ENCODE results near the gene DECR2.

DECR2 gene

DNA sequence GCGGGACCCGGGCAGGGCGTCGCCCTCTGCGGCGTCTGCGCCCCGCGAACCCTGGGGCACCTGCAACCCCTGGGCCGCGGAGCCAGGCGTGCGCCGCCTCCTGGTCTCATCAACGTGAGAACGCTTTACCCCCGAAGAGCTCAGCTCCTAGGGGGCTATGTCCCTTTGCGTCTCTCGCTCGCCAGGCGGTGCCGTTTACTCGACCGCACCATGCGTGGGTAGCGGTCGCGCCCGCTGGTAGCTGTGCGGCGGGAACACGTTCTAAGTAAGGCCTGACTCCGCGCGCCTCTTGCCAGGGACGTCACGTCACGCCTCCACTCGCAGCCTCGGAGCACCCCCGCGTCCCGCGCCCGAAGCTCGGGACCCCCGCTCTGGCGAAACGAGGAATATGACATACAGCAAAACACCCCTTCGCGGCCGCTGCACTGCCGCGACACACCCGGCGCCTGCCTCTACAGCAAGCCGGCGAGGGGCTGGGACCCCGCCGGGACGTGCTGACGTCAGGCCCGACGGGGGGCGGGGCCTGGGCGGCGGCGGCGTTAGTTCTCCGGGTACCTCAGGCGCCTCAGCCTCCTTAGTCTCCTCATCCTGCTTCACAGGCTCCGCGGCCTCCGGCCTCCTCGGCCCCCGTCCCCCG, 23.5 kb downstream of the DECR2 start, which contains the start of gene RAB11FIP3 (continued):
- TF ChIP-seq ZFP37 (tag by site-specific recombination; IDR thresholded peaks at IDR 0.05) (peak; percentile 62; the same call in 1 of the 2 replicates), ZNF660 (tag by site-specific recombination; IDR thresholded peaks at IDR 0.05) (peak; percentile 31; the same call in 1 of the 2 replicates), ZNF626 (tag by site-specific recombination; IDR thresholded peaks at IDR 0.05) (no peak), ZNF366 (tag by site-specific recombination; conservative IDR thresholded peaks at IDR 0.05) (no peak), OSR2 (tag by site-specific recombination; IDR thresholded peaks at IDR 0.05) (peak; percentile 33; the same call in 1 of the 2 replicates), ZNF341 (tag by site-specific recombination; IDR thresholded peaks at IDR 0.05; ENCODE audit: low read depth) (peak; percentile 71; the same call in 1 of the 2 replicates), SP2 (tag by site-specific recombination; IDR thresholded peaks at IDR 0.05) (peak; percentile 40), OVOL3 (tag by site-specific recombination; IDR thresholded peaks at IDR 0.05) (peak; percentile 43; the same call in 1 of the 2 replicates), ZNF629 (tag by site-specific recombination; IDR thresholded peaks at IDR 0.05) (peak; percentile 90), ZBTB17 (tag by site-specific recombination; IDR thresholded peaks at IDR 0.05) (peak; percentile 59; the same call in 1 of the 2 replicates), ZNF830 (tag by site-specific recombination; IDR thresholded peaks at IDR 0.05; ENCODE audit: low read depth) (no peak), ZNF394 (tag by site-specific recombination; IDR thresholded peaks at IDR 0.05; ENCODE audit: borderline replicate concordance) (0 out of 2 replicates have a peak, but pooled peaks have one; percentile 19), ZNF777 (tag by site-specific recombination; IDR thresholded peaks at IDR 0.05; ENCODE audit: borderline replicate concordance) (peak; percentile 81; the same call in 1 of the 2 replicates), KLF9 (tag by site-specific recombination; IDR thresholded peaks at IDR 0.05; ENCODE audit: low read depth) (peak; percentile 82), ATF2 (tag by site-specific recombination; IDR thresholded peaks at IDR 0.05; ENCODE audit: low read depth) (peak; percentile 80), KLF7 (tag by site-specific recombination; IDR thresholded peaks at IDR 0.05; ENCODE audit: borderline replicate concordance) (0 out of 2 replicates have a peak, but pooled peaks have one; percentile 44), ZNF707 (tag by site-specific recombination; IDR thresholded peaks at IDR 0.05) (no peak), ZNF76 (tag by site-specific recombination; IDR thresholded peaks at IDR 0.05; ENCODE audit: borderline replicate concordance, low read depth) (peak; percentile 38; the same call in 1 of the 2 replicates)
- TF ChIP-seq, protein P1, sequence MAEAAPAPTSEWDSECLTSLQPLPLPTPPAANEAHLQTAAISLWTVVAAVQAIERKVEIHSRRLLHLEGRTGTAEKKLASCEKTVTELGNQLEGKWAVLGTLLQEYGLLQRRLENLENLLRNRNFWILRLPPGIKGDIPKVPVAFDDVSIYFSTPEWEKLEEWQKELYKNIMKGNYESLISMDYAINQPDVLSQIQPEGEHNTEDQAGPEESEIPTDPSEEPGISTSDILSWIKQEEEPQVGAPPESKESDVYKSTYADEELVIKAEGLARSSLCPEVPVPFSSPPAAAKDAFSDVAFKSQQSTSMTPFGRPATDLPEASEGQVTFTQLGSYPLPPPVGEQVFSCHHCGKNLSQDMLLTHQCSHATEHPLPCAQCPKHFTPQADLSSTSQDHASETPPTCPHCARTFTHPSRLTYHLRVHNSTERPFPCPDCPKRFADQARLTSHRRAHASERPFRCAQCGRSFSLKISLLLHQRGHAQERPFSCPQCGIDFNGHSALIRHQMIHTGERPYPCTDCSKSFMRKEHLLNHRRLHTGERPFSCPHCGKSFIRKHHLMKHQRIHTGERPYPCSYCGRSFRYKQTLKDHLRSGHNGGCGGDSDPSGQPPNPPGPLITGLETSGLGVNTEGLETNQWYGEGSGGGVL (tag by site-specific recombination; IDR thresholded peaks at IDR 0.05): peak; percentile 27; the same call in 1 of the 2 replicates
- TF ChIP-seq, protein P2, sequence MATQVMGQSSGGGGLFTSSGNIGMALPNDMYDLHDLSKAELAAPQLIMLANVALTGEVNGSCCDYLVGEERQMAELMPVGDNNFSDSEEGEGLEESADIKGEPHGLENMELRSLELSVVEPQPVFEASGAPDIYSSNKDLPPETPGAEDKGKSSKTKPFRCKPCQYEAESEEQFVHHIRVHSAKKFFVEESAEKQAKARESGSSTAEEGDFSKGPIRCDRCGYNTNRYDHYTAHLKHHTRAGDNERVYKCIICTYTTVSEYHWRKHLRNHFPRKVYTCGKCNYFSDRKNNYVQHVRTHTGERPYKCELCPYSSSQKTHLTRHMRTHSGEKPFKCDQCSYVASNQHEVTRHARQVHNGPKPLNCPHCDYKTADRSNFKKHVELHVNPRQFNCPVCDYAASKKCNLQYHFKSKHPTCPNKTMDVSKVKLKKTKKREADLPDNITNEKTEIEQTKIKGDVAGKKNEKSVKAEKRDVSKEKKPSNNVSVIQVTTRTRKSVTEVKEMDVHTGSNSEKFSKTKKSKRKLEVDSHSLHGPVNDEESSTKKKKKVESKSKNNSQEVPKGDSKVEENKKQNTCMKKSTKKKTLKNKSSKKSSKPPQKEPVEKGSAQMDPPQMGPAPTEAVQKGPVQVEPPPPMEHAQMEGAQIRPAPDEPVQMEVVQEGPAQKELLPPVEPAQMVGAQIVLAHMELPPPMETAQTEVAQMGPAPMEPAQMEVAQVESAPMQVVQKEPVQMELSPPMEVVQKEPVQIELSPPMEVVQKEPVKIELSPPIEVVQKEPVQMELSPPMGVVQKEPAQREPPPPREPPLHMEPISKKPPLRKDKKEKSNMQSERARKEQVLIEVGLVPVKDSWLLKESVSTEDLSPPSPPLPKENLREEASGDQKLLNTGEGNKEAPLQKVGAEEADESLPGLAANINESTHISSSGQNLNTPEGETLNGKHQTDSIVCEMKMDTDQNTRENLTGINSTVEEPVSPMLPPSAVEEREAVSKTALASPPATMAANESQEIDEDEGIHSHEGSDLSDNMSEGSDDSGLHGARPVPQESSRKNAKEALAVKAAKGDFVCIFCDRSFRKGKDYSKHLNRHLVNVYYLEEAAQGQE (tag by site-specific recombination; IDR thresholded peaks at IDR 0.05): no peak; the same call in 1 of the 2 replicates
- TF ChIP-seq, protein P3, sequence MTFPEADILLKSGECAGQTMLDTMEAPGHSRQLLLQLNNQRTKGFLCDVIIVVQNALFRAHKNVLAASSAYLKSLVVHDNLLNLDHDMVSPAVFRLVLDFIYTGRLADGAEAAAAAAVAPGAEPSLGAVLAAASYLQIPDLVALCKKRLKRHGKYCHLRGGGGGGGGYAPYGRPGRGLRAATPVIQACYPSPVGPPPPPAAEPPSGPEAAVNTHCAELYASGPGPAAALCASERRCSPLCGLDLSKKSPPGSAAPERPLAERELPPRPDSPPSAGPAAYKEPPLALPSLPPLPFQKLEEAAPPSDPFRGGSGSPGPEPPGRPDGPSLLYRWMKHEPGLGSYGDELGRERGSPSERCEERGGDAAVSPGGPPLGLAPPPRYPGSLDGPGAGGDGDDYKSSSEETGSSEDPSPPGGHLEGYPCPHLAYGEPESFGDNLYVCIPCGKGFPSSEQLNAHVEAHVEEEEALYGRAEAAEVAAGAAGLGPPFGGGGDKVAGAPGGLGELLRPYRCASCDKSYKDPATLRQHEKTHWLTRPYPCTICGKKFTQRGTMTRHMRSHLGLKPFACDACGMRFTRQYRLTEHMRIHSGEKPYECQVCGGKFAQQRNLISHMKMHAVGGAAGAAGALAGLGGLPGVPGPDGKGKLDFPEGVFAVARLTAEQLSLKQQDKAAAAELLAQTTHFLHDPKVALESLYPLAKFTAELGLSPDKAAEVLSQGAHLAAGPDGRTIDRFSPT (tag by site-specific recombination; IDR thresholded peaks at IDR 0.05): peak; percentile 79; the same call in 1 of the 2 replicates
- TF ChIP-seq, protein P4, sequence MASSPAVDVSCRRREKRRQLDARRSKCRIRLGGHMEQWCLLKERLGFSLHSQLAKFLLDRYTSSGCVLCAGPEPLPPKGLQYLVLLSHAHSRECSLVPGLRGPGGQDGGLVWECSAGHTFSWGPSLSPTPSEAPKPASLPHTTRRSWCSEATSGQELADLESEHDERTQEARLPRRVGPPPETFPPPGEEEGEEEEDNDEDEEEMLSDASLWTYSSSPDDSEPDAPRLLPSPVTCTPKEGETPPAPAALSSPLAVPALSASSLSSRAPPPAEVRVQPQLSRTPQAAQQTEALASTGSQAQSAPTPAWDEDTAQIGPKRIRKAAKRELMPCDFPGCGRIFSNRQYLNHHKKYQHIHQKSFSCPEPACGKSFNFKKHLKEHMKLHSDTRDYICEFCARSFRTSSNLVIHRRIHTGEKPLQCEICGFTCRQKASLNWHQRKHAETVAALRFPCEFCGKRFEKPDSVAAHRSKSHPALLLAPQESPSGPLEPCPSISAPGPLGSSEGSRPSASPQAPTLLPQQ (tag by site-specific recombination; IDR thresholded peaks at IDR 0.05): peak; percentile 82; the same call in 1 of the 2 replicates
- TF ChIP-seq, protein P5, sequence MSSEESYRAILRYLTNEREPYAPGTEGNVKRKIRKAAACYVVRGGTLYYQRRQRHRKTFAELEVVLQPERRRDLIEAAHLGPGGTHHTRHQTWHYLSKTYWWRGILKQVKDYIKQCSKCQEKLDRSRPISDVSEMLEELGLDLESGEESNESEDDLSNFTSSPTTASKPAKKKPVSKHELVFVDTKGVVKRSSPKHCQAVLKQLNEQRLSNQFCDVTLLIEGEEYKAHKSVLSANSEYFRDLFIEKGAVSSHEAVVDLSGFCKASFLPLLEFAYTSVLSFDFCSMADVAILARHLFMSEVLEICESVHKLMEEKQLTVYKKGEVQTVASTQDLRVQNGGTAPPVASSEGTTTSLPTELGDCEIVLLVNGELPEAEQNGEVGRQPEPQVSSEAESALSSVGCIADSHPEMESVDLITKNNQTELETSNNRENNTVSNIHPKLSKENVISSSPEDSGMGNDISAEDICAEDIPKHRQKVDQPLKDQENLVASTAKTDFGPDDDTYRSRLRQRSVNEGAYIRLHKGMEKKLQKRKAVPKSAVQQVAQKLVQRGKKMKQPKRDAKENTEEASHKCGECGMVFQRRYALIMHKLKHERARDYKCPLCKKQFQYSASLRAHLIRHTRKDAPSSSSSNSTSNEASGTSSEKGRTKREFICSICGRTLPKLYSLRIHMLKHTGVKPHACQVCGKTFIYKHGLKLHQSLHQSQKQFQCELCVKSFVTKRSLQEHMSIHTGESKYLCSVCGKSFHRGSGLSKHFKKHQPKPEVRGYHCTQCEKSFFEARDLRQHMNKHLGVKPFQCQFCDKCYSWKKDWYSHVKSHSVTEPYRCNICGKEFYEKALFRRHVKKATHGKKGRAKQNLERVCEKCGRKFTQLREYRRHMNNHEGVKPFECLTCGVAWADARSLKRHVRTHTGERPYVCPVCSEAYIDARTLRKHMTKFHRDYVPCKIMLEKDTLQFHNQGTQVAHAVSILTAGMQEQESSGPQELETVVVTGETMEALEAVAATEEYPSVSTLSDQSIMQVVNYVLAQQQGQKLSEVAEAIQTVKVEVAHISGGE (tag by site-specific recombination; conservative IDR thresholded peaks at IDR 0.05; ENCODE audit: low read depth): peak; percentile 38; the same call in 1 of the 2 replicates
